TTC549 (cell line): ENCODE data around the gene CCNA2.

Source experiments
- FAIRE-seq: peaks from 2 replicates; lab custom pipeline; 2012; peaks lifted over from hg19 to GRCh38; lab: Jason Lieb, UNC

The CCNA2 gene

GRCh38 chr4:121823505-121824170 is at the start of gene CCNA2:
Gene CCNA2, minus strand, starts transcription at chr4:121823883. Its CDS starts 255 bp downstream, at chr4:121823628.
- peak; percentile 93 for FAIRE-seq

DNA sequence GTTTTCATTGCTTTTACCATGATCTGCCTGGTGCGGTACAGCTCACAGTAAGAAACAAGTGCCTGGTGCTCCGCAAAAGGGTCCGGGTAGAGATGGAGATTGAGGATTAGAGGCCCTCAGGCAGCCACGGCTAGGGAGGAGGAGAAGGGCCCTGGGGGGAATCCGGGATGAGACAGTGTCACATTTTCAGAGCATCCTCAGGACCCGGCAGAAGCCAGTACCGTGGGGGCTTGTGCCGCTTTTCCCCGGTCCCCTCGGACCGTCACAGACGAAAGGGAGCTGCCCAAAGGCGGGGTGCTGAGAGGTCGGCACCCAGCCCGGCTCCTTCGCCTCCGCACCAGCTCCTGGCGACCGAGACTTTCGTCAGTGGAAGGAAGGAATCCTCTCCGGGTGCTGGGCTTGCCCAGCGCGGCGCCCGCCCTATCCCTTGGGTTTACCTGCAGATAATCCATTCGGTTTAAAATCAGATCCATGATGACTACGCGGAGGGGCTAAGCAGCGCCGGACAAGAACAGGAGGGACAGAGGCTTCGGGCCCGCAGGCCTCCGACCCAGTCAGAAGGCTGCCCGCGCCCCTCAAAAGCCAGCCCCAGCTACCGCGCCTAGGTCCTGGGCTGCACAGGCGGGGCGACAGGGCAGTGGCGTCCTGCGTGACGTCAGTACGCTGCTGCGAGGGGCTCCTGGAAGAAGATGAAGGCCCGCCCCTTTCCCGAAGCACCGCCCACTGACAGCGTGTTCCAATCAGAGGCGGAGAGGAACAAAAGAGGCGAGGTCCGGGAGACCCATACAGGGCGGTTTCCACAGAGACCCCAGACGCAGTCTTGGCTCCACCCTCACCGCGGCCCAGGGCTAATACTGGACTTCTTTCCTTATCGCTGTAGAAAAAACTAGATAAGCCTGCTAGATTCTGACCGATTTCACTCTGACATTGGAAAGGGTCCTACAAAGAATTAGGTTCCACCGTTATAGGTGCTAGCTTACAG is 46.4 kb upstream of the CCNA2 start, which contains the start of gene BBS7:
BBS7 (minus strand) TSS at position 634 of the 982 bp plus-strand sequence; CDS start at position 473, 161 bp downstream.
- peak; percentile 96 for FAIRE-seq

DNA sequence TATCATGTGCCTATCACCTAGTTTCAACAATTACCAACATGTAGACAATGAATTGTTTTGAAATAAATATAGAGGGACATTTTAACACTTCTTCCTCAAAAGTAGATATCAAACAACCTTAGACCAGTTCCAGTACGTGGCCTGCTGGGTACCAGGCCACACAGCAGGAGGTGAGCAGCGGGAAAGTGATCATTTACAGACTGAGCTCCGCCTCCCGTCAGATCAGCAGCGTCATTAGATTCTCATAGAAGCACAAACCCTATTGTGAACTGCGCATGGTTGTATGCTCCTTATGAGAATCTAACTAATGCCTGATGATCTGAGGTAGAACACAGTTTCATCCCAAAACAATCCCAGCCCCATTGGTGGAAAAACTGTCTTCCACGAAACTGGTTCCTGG is 40.1 kb upstream of the CCNA2 start:
- no peak for FAIRE-seq

DNA sequence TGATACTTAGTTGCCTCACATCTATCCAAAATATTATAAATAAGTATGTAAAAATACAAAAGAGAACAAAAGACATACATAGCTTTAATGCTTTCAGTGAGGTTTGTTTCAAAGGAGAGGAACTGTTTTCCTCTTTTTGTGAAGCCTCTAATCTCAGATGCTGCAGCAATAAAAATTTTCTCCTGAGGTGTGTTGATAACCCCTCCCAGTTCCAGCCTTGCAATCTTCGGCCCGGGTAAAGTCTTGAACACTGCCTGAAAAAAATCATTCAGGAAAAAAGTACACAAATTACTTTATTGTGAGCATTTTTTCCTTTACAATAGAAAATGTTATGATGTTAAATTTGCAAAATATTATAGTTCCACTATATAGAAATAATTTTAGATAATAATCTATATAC is 37.7 kb upstream of the CCNA2 start:
- FAIRE-seq: no peak

- no peak for FAIRE-seq
These were observed 36.4 kb upstream of the CCNA2 start for GRCh38 chr4:121860121-121860520.

DNA sequence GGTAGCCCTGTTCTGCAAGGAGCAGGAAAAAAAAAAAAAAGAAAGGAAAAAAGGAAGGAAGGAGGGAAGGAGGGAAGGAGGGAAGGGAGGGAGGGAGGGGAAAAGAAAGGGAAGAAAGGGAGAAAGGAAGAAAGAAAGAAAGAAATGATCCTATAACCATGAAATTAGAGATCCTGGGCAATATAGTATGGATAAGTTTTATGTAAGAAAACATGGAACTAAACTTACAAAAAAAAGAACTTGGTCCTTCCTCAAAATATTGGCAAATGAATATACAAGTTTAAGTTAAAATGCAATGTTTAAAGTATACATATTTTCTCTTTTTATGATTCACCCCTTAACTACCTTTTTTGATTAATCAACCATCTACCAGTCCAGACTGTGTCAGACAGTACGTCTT is 27.7 kb upstream of the CCNA2 start:
- no peak for FAIRE-seq

GRCh38 chr4:121846662-121847061 is 23.0 kb upstream of the CCNA2 start:
- FAIRE-seq: no peak

- no peak for FAIRE-seq
These were observed 19.2 kb upstream of the CCNA2 start for GRCh38 chr4:121842862-121843261.

- FAIRE-seq: no peak
These were observed 14.5 kb upstream of the CCNA2 start for GRCh38 chr4:121838136-121838535.

GRCh38 chr4:121829511-121829910 is 5.8 kb upstream of the CCNA2 start:
- no peak for FAIRE-seq

DNA sequence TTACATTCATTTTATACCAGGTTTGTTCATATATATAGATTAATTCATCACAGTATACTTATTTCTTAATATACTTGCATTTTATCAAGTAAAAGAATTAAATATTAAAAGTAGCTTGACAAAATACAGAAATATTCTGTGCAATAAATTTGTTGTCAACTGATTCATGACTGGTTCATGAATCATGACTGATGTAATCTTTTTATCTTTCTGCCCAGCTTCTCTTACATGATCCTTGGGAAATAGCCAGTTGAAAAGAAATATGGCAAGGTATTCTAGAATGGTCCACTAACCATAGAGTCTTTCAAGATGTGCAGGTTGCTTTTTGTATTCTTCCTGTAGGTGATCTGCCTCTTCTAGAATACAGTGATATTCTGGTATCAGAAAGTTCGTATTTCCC is 4.2 kb upstream of the CCNA2 start:
- no peak for FAIRE-seq

GRCh38 chr4:121824950-121825349 is 1.3 kb upstream of the CCNA2 start:
- no peak for FAIRE-seq

- FAIRE-seq: no peak
These were observed 466 bp upstream of the CCNA2 start for GRCh38 chr4:121824171-121824527.

GRCh38 chr4:121822796-121823504 is 733 bp downstream of the CCNA2 start:
- no peak for FAIRE-seq

- FAIRE-seq: no peak
These were observed 1.6 kb downstream of the CCNA2 start for GRCh38 chr4:121822047-121822446.

- no peak for FAIRE-seq
These were observed 4.3 kb downstream of the CCNA2 start for GRCh38 chr4:121819216-121819965.

- FAIRE-seq: no peak
These were observed 5.5 kb downstream of the CCNA2 start for GRCh38 chr4:121818215-121818614.

- no peak for FAIRE-seq
These were observed 6.0 kb downstream of the CCNA2 start for GRCh38 chr4:121817701-121818100.

GRCh38 chr4:121817006-121817405 is 6.7 kb downstream of the CCNA2 start:
- no peak for FAIRE-seq

- no peak for FAIRE-seq
These were observed 8.9 kb downstream of the CCNA2 start for GRCh38 chr4:121814756-121815155.

DNA sequence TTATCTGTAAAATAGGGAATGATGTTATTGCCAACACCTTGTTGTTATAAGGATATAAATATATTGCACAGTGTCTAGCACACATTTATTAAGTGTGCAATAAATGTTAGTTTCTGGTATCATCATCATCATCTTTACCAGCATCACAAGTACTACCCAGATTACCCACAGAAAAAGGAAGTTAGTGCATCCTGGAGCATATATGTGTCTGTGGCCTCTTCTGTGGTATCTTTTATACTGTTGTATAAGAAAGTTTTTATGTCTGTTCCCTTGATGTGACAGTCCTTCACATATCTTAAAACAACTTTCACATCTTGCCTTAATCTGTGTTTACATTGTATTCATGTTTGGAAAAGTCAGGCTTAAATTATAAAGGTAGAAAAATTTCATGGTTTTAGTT is 12.6 kb downstream of the CCNA2 start:
- FAIRE-seq: no peak

- FAIRE-seq: no peak
These were observed 17.3 kb downstream of the CCNA2 start for GRCh38 chr4:121806411-121806810.
